WTC11 (cell line): ENCODE data around the gene RPS6KB2. TPM values are rescaled to one million over a fixed set of nuclear protein-coding genes. Genes with fewer than 3 reads are reported as not detected.
"Not testable (repeated sequence)": the region's sequence is repeated elsewhere in the genome, so short reads cannot be mapped to it uniquely, and the experiment has no call there.

Experiments
- ATAC-seq: fragments of 200-7000 bp; cut with Tn5 transposase; 2 replicates; pipeline ENCODE4 v1.10.0; 2021; ENCODE audit warnings: mild to moderate bottlenecking, moderate library complexity
- CTCF ChIA-PET: fragments of 300-600 bp; sonication (Branson Sonifier 250); formaldehyde crosslinking; loops from one replicate; lab custom pipeline; 2021; ENCODE audit warnings: antibody characterized with exemption; lab: Charles Lee
- POLR2A ChIA-PET: fragments of 350-600 bp; sonication (Branson Sonifier 250); formaldehyde crosslinking; loops from one replicate; lab custom pipeline; 2021; ENCODE audit warnings: antibody characterized with exemption; lab: Charles Lee
- DNase-seq: peaks from one replicate; pipeline ENCODE4 v3.0.0; 2021; ENCODE audit warnings: low spot score
- H3K27ac Mint-ChIP-seq: 2 replicates; pipeline ENCODE4 v1.8.0; 2021; ENCODE audit warnings: mixed read lengths
- H3K27me3 Mint-ChIP-seq: 2 replicates; pipeline ENCODE4 v1.8.0; 2021; ENCODE audit warnings: low read depth, mild to moderate bottlenecking, moderate library complexity, mixed read lengths
- H3K36me3 Mint-ChIP-seq: 2 replicates; pipeline ENCODE4 v1.8.0; 2021; ENCODE audit warnings: mixed read lengths
- H3K4me1 Mint-ChIP-seq: 2 replicates; pipeline ENCODE4 v1.8.0; 2022; ENCODE audit warnings: mixed read lengths
- H3K4me3 Mint-ChIP-seq: 2 replicates; pipeline ENCODE4 v1.8.0; 2021; ENCODE audit warnings: mild to moderate bottlenecking, moderate library complexity, mixed read lengths
- H3K9me3 Mint-ChIP-seq: 2 replicates; pipeline ENCODE4 v1.8.0; 2021; ENCODE audit warnings: mixed read lengths
- AFF4 ChIP-seq: sonication (generic); formaldehyde crosslinking; IDR thresholded peaks from 2 replicates; pipeline ENCODE4 v1.8.1; 2023; ENCODE audit warnings: mild to moderate bottlenecking, missing genetic modification reagents, borderline replicate concordance
- ATF3 ChIP-seq: sonication (generic); formaldehyde crosslinking; conservative IDR thresholded peaks from 2 replicates; pipeline ENCODE4 v1.8.1; 2022; ENCODE audit warnings: mild to moderate bottlenecking, missing genetic modification reagents
- CTCF ChIP-seq: fragments of 200-600 bp; IDR thresholded peaks from 2 replicates; pipeline ENCODE4 v1.8.0; 2022; ENCODE audit warnings: antibody characterized with exemption
- ERG ChIP-seq: fragments of 250-450 bp; sonication (Bioruptor Pico); IDR thresholded peaks from 2 replicates; pipeline ENCODE4 v1.8.0; 2021; ENCODE audit warnings: mild to moderate bottlenecking
- FOXP1 ChIP-seq: sonication (generic); formaldehyde crosslinking; IDR thresholded peaks from 2 replicates; pipeline ENCODE4 v1.8.0; 2022; ENCODE audit warnings: missing genetic modification reagents, mild to moderate bottlenecking, moderate library complexity, borderline replicate concordance
- PRDM15 ChIP-seq: sonication (generic); formaldehyde crosslinking; IDR thresholded peaks from 2 replicates; pipeline ENCODE4 v1.8.0; 2022; ENCODE audit warnings: missing genetic modification reagents
- total RNA-seq: library from RNA; stranded (reverse); gene quantifications from 3 replicates; pipeline ENCODE4 v1.2.3, GENCODE V29; 2021

The RPS6KB2 gene
- total RNA-seq, 1 experiment from 2014 or later: 54.7 TPM

GRCh38 chr11:67401495-67402191 is 26.7 kb upstream of the RPS6KB2 start, which contains the start of gene PPP1CA (continued):
- TF ChIP-seq ERG (CRISPR knock-in tag) (no peak), FOXP1 (CRISPR knock-in tag) (0 out of 2 replicates have a peak, but pooled peaks have one; percentile 39), ATF3 (CRISPR knock-in tag) (no peak), PRDM15 (CRISPR knock-in tag) (no peak), AFF4 (CRISPR knock-in tag) (no peak), CTCF (peak; percentile 46)

GRCh38 chr11:67402192-67402839 is 26.0 kb upstream of the RPS6KB2 start:
- not testable (repeated sequence) for H3K9me3 Mint-ChIP-seq, DNase-seq, H3K27me3 Mint-ChIP-seq
- peak; percentile 1; the same call in 1 of the 2 replicates for ATAC-seq
- Mint-ChIP-seq H3K27ac (peak overlapping the region; percentile 78), H3K4me3 (peak overlapping the region; percentile 43), H3K4me1 (peaks cover 33% of the 10 kb centered on the region), H3K36me3 (peaks cover 13% of the 10 kb centered on the region)
- ChIA-PET POLR2A (interaction anchor here (0.6 to 2.2 kb wide), 12 partner anchors 10 to 66 kb away, joined by 3 to 21 read pairs (median 6); partner anchors contain the start of genes PTPRCAP, RAD9A, RPS6KB2 and TMEM134), CTCF (interaction anchor here (0.6 to 3.9 kb wide), 43 partner anchors 9 to 284 kb away, joined by 3 to 112 read pairs (median 7); partner anchors contain the start of genes AIP, ANKRD13D, CLCF1 and CORO1B)

GRCh38 chr11:67403085-67403484 is 25.2 kb upstream of the RPS6KB2 start:
- H3K4me3 Mint-ChIP-seq, H3K27me3 Mint-ChIP-seq, H3K27ac Mint-ChIP-seq, H3K9me3 Mint-ChIP-seq, H3K36me3 Mint-ChIP-seq, DNase-seq, POLR2A ChIA-PET, ATAC-seq: not testable (repeated sequence)
- CTCF ChIA-PET: interaction anchor here (0.8 to 3.9 kb wide), 6 partner anchors 11 to 57 kb away, joined by 3 to 45 read pairs (median 16); partner anchors contain the start of genes RAD9A and RPS6KB2
- peaks cover 26% of the 10 kb centered on the region for H3K4me1 Mint-ChIP-seq
